ENCODE data around the gene GHR.

GHR gene

DNA sequence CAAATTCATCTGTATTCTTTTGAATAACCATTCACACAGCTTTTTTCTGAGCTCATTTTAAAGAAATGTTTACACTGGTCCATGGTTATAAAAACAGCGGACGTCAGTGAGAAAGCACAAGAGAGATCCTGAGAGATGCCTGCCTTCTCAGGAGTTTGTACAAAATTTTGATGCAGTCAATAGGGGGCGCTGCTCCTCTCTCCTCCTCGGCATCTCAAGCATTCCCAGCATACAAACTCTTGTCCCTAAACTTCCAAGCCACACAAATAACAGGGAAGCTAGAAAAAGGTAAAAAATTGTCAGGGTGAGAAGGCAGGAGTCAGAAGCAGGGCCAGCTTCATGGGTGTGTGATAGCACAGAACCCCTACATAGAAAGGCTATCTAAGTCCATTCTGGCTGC, 322.2 kb downstream of the GHR start:
- DNase-seq = no peak

DNA sequence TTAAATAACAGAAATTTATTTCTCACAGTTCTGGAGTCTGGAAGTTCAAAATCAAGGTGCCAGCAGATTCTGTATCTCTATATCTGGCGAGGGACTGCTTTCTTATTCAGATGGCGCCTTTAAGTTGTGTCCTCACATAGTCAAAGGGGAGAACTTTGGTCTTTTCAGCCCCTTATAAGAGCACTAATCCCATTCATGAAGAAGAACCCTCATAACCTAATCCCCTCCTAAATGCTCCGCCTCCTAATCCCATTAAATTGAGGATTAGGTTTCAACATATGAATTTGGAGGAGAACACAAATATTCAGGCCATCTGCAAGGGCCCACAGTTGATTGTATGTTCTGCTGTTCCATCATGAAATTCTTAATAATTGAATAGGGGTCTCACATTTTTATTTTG, 322.6 kb downstream of the GHR start:
- no peak for DNase-seq

- no peak for DNase-seq
Measured at GRCh38 chr5:42749020-42749419, 325.8 kb downstream of the GHR start.

GRCh38 chr5:42750507-42750906, 327.3 kb downstream of the GHR start:
- no peak for DNase-seq

- no peak for DNase-seq
Measured at GRCh38 chr5:42751044-42751443, 327.8 kb downstream of the GHR start.

- no peak for DNase-seq
Measured at GRCh38 chr5:42753099-42753498, 329.9 kb downstream of the GHR start.

DNA sequence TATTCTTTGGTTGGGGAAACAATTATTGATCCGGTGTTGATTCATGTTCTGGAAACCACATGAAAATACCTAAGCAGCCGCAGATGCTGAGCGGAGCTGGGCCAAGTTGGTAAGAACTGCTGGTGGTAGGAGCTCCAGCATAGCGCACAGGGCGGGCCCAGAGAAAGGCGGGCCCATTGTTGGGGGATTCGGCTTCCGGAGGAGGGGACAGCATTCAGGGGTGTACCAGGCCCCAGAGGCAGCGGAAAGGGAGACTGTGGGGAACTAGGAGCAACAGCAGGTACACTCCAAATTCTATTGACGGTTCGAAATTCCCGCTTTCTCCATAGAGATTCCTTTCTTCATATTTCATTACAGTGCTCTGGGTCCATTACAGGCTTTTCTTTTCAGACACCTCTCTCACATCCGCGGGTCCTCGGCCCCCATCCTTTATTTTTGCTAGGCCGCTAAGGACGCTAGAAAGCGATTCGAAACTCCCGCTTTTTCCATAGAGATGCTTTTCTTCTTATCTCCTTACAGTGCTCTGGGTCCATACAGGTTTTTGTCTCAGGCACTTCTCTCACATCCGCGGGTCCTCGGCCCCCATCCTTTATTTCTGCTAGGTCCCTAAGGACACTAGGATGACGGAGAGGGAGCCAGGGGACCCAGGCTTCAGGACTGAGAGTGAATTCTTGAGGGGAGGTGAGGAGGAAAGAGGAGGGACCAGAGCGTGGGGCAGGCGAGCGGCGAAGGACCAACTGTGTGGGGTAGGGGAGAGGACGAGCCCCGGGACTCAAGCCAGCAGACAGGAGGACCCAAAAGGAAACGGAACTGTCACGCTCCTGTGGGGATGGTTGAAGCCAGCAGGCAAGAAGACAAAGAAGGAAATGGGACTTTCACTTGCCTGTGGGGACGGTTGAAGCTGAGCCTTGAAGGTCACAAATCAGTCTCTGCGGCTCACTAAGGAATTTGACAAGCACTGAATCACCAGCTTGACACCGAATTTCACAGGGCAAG, 333.7 kb downstream of the GHR start, which contains the start of gene CCDC152:
CCDC152 (plus strand) TSS at position 213 of the 996 bp plus-strand sequence. CDS start 2,304 bp downstream, outside the sequence.
- DNase-seq = no peak

DNA sequence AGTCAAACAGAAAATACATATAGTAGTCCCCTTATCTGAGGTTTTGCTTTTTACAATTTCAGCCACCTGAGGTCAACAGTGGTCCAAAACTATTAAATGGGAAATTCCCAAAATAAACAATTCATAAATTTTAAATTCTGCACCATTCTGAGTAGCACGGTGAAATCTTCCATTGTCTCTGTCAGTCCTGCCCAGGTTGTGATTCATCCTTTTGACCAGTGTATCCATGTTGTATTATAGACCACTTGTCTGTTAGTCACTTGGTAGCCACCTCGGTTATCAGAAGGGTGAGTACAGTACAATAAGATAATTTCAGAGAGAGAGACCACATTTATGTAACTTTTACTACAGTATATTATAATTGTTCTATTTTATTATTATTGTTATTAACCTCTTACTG, 336.2 kb downstream of the GHR start:
- no peak for DNase-seq

DNA sequence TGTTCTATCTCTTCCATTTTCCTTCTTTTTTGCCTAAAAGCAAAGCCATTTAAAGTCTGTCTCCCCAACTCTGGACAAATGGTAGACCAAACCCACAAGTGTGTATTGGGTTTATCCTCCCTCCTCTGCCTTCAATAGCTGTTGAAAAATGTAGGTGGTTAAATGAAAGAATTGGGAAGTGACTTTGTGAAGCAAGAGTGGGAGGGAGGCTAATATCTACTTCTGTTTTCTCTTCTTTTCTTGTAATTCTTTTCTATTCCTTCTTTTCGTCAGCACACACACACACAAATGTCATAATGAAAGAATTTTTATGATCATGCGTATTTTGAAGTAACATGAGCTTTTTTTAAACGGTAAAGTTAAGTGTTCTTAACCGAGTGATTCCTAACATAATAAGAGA, 337.2 kb downstream of the GHR start:
- no peak for DNase-seq

- no peak for DNase-seq
Measured at GRCh38 chr5:42761791-42762190, 338.6 kb downstream of the GHR start.

- no peak for DNase-seq
Measured at GRCh38 chr5:42767491-42768105, 344.4 kb downstream of the GHR start.

DNA sequence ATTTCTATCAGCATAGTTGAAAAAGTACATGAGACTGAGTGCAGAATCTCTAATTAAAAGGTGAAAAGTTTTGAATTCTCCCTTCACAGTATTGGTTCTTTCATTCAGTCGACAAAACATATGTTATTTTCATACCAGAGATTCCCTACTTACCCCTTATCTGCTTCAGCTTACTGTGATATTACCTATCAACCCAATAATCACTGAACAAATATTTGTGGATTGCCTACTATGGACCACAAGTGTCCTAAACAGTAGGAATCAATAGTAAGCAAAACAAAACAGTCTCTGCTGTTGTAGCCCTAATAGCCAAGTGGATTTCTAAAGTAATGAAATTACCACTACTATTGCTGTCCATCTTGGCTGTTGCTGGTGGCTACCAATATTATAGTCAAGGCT, 344.9 kb downstream of the GHR start:
- DNase-seq = no peak

DNA sequence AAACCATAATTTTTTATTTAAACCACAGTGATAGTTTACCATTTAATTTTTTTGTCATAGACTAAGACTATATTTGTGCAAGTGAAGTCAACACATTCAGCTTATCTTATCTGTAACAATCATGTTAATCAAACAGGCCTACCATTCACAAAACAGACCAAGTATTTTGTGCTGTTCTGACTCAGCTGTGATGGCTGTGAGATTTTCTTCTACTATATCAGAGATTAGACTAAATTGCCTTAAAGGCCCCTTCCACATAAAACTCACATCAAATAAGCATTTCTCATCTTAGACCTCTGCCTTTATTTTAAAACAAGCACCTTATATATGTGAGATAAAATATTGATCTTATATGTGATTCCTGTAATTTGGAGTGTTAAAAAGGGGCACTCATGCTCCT, 346.8 kb downstream of the GHR start:
- DNase-seq = no peak

Data from NCI-H1436 treated with DMSO at 0.1 percent for 48 hours (cell line).